ENCODE measurements around the gene KLC4.
"Not testable (repeated sequence)": the region's sequence is repeated elsewhere in the genome, so short reads cannot be mapped to it uniquely, and the experiment has no call there.

KLC4 gene

GRCh38 chr6:43093436-43094289 lies 34.2 kb downstream of the KLC4 start:
- DNase-seq (ENCODE audit: low read depth in 2 of 2), result no peak

- DNase-seq (ENCODE audit: low read depth in 2 of 2), result no peak
Measured at GRCh38 chr6:43095939-43096338, 36.5 kb downstream of the KLC4 start.

- DNase-seq (ENCODE audit: low read depth in 2 of 2), result no peak
Measured at GRCh38 chr6:43096451-43097097, 37.1 kb downstream of the KLC4 start.

- no peak for DNase-seq (ENCODE audit: low read depth in 2 of 2)
Measured at GRCh38 chr6:43097098-43097489, 37.7 kb downstream of the KLC4 start.

- no peak for DNase-seq (ENCODE audit: low read depth in 2 of 2)
Measured at GRCh38 chr6:43097502-43097901, 38.1 kb downstream of the KLC4 start.

- no peak for DNase-seq (ENCODE audit: low read depth in 2 of 2)
Measured at GRCh38 chr6:43101497-43101896, 42.1 kb downstream of the KLC4 start.

- no peak for DNase-seq (ENCODE audit: low read depth in 2 of 2)
Measured at GRCh38 chr6:43103253-43103876, 43.9 kb downstream of the KLC4 start.

- no peak for DNase-seq (ENCODE audit: low read depth in 2 of 2)
Measured at GRCh38 chr6:43105538-43106222, 46.2 kb downstream of the KLC4 start.

- DNase-seq (ENCODE audit: low read depth in 2 of 2), result no peak
Measured at GRCh38 chr6:43107344-43108062, 48.1 kb downstream of the KLC4 start.

GRCh38 chr6:43113431-43114260 lies 54.2 kb downstream of the KLC4 start:
- DNase-seq (ENCODE audit: low read depth in 2 of 2), result no peak

GRCh38 chr6:43115365-43115764 lies 55.9 kb downstream of the KLC4 start:
- no peak for DNase-seq (ENCODE audit: low read depth in 2 of 2)

- DNase-seq (ENCODE audit: low read depth in 2 of 2), result not testable (repeated sequence)
Measured at GRCh38 chr6:43117466-43117865, 58.0 kb downstream of the KLC4 start.

- DNase-seq (ENCODE audit: low read depth in 2 of 2), result no peak
Measured at GRCh38 chr6:43119482-43119881, 60.1 kb downstream of the KLC4 start.

- DNase-seq (ENCODE audit: low read depth in 2 of 2), result no peak
Measured at GRCh38 chr6:43120101-43120763, 60.8 kb downstream of the KLC4 start.

- no peak for DNase-seq (ENCODE audit: low read depth in 2 of 2)
Measured at GRCh38 chr6:43120944-43121913, 61.8 kb downstream of the KLC4 start.

- no peak for DNase-seq (ENCODE audit: low read depth in 2 of 2)
Measured at GRCh38 chr6:43122146-43122545, 62.7 kb downstream of the KLC4 start.

GRCh38 chr6:43123461-43124314 lies 64.3 kb downstream of the KLC4 start:
- DNase-seq (ENCODE audit: low read depth in 2 of 2), result no peak

- DNase-seq (ENCODE audit: low read depth in 2 of 2), result no peak
Measured at GRCh38 chr6:43124481-43124880, 65.0 kb downstream of the KLC4 start.

Data from activated CD4-positive, alpha-beta T cell treated with anti-CD3 and anti-CD28 coated beads for 24 hours (primary cell).